HG02981 (cell line): ENCODE data around the gene S100A9.
"Not testable (repeated sequence)": the region's sequence is repeated elsewhere in the genome, so short reads cannot be mapped to it uniquely, and the experiment has no call there.

ENCODE experiments used
- ATAC-seq: cut with Tn5 transposase; IDR thresholded peaks from one replicate; pipeline ENCODE4 v1.9.1; 2021; ENCODE audit warnings: mild to moderate bottlenecking, moderate library complexity; ENCODE audit not compliant: unreplicated experiment

The S100A9 gene

DNA sequence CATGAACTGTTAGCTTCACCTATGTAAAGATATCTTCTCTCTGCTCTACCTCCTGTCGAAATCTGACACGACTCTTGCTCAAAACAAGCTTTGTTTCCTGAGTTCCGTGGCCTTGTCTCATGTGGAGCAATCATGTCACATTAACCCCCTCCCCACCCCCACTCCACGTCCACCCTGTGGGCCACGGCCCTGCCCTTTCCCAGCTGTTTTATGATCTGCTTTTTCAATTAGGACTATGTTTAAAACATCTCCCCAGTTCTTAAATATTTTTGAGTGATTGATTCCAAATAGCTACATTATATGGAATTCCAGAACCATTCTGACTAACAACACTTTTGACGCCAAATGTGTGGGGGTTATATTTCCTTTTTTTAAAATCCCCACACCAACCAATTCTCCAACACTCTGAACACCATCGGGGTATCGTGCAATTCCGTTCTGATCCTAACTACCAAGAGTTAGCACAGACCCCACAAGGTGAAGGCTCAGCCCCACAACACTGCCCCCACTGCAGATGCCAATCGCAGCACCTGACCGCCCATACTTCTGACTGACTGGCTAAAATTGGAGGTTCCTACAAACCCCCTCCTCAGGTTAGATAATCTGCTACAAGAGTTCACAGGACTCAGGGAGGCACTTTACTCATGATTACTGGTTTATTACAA is 45.9 kb downstream of the S100A9 start:
- no peak for ATAC-seq

DNA sequence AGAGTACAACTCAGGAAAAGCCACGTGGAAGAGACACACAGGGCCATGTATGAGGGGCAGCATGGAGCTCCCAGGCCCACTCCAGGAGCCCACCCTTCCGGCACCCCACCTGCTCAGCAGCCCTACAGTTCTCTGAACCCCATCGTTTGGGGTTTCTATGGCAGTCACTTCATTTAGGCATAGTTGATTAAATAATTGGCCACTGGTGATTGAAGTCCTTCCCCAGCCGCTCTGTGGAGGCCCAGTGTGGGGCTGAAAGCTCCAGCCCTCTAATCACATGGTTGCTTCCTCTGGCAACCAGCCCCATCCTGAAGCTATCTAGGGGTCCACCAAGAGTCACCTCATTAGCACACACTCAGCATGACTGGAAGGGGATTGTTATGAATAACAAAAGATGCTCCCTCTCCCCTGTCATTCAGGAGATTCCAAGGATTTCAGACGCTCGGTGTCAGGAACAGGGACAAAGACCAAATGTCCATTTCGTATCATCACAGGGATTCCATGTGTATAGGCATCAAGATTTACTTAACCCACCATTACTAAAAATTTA is 46.5 kb downstream of the S100A9 start:
- no peak for ATAC-seq

DNA sequence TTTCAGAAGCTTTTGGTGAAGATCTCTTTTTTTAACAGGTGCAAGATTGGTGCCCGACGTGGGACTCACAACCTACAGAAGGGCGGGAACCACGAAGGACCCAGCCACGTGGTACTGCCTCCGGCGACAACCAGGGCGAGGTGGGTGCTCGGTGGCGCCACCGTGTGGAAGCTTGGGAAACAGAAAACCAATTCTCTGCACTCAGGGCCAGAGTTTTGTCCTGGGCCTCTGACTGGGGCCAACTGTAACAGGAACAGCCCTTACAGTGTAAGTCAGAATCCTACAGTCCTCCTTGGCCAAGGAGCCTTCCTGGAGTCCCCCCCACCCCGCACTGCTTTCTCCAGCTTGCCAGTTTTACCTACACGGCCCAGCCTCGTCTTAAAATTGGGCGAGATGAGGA is 47.1 kb downstream of the S100A9 start:
- ATAC-seq, result no peak

- ATAC-seq, result not testable (repeated sequence)
Observed at GRCh38 chr1:153405825-153406599, 48.4 kb downstream of the S100A9 start.

- ATAC-seq, result not testable (repeated sequence)
Observed at GRCh38 chr1:153407274-153407673, 49.6 kb downstream of the S100A9 start.
